Choroid plexus epithelial cell (primary cell): ENCODE measurements around the gene NANOS3.

Experiments
- DNase-seq: peaks from one replicate; pipeline ENCODE4 v3.0.0-alpha.2; 2010; ENCODE audit warnings: low read depth
- H3K4me3 ChIP-seq: 2 replicates; pipeline ENCODE4 v1.5.1; 2011; ENCODE audit warnings: low read depth, mild to moderate bottlenecking, control low read depth, low read length, moderate library complexity
- TF ChIP-seq, protein P1 (sequence below): conservative IDR thresholded peaks from 2 replicates; pipeline ENCODE4 v1.5.1; 2011; ENCODE audit warnings: low read depth, mild to moderate bottlenecking, control low read depth, inconsistent platforms, low read length, moderate library complexity

Gene NANOS3

DNA sequence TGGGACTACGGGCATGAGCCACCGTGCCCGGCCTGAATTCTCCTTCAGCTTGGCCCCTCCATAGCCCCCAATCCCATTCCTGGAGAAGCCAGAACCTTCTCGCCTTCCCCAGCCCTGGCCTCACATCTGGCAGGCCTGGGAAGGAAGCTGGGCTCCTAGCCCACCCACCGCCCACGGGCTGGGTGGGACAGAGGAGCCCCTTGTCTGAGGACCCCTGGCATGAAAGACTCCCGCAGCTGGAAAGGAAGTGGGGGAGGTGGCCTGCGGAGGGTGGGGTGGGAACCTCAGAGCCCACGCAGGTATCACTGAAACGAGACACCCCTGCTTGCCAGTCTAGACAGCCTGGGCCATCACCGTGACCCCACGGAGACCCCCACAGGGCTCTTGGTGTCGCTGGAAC lies 7.7 kb upstream of the NANOS3 start:
- TF ChIP-seq, protein P1, sequence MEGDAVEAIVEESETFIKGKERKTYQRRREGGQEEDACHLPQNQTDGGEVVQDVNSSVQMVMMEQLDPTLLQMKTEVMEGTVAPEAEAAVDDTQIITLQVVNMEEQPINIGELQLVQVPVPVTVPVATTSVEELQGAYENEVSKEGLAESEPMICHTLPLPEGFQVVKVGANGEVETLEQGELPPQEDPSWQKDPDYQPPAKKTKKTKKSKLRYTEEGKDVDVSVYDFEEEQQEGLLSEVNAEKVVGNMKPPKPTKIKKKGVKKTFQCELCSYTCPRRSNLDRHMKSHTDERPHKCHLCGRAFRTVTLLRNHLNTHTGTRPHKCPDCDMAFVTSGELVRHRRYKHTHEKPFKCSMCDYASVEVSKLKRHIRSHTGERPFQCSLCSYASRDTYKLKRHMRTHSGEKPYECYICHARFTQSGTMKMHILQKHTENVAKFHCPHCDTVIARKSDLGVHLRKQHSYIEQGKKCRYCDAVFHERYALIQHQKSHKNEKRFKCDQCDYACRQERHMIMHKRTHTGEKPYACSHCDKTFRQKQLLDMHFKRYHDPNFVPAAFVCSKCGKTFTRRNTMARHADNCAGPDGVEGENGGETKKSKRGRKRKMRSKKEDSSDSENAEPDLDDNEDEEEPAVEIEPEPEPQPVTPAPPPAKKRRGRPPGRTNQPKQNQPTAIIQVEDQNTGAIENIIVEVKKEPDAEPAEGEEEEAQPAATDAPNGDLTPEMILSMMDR = no peak
- DNase-seq = no peak
- H3K4me3 ChIP-seq = no peak overlapping the region

DNA sequence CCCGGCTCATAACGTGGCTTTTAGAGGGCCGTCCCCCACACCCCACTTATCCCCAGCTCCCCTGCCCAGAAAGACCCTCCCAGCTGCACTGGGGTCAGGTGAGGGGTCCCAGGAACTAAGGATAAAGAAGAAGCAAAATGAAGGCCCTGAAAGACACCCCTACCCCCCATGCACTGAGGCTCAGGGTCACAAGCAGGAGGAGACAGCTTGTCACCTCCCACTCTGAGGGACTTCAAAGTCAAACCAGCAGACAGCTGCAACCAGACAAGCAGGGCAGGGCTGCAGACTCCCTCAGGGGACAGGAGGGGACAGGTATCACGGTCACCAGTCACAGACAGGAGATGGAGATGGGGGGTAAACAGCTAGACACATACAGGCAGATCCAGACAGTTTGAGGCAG lies 6.1 kb upstream of the NANOS3 start:
- H3K4me3 ChIP-seq = no peak overlapping the region
- DNase-seq = no peak
- TF ChIP-seq, protein P1 = no peak

DNA sequence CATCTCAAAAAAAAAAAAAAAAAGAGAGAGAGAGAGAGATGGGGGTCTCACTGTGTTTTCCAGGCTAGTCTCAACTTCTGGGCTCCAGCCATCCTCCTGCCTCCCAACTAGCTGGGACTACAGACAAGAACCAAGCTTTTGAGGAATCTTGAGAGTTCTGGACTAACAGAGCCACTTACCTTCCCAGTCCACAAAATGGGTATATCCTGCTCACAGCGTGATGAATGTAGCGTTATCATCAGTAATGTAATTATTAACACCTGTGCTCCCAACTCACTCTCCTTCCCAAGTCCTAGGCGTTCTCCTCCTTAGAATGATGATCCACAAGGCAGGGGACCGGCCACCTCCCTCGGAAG lies 4.6 kb upstream of the NANOS3 start:
- TF ChIP-seq, protein P1 = no peak
- no peak for DNase-seq
- no peak overlapping the region for H3K4me3 ChIP-seq

DNA sequence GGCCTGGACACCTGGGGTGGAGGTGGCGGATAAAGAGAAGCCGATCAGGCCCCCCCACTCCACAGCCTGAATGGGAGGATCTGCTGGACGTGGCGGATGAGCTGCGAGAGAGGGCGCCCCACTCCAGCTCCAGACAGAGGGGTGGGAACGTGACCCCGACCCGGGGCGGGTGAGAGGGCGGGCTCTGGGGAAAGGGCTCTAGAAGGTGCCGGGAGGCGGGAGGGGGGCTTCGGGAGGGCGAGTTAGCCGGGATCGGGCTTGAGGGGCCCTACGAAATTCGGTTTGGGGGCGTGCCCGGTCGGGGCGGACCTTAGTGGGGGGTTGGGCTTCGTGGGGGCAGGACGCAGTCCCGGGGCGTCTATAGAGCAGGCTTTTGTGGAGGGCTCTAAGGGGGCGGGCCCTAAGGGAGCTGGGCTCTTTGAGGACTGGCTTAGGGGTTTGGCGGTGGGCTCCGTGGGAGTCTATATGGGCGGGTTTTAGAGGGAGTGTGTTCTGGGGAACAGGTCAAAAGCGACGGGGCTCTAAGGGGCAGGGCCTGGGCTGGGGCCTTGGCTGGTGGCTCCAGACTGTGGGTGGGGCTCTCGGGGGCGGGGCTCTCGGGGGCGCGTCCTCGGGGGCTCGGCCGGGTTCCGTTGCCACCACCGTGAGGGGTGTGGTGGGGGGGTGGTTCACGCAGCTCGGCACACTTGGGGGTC lies 4.1 kb upstream of the NANOS3 start:
- TF ChIP-seq, protein P1 = peak; percentile 44
- DNase-seq = no peak
- peak overlapping the region; percentile 47 for H3K4me3 ChIP-seq

DNA sequence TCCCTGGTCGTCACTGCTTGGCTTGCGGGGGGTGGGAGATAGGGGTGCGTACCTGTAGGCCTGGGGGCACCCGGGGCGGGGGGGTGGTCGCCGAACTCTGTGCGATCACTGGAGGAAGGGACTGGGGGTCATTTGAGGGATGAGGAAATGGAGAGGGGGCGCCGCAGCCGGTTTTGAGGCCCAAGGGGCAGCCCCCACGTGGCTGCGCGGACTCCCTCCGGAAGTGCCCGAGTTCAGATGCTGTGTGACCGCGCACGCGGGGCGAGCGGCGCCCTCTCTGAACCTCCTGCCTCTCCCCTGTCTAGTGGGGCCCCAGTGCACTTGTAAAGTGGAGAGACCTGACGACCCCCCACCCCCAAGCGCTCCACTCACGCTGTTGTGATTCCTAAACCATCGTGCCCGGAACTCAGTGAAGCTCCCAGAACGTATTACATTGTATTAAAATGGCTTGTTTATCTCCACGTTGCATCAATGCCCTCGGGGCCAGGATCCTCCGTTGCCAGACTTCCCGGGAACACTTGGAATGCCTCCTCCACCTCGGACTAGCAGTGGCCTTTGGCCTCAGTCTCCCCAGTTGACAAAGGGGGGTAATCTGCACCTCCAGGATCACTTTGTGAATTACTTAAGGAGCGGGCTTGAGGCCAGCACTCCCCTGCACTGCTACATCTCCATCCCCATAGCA lies 3.0 kb upstream of the NANOS3 start:
- no peak overlapping the region for H3K4me3 ChIP-seq
- no peak for DNase-seq
- TF ChIP-seq, protein P1 = no peak

DNA sequence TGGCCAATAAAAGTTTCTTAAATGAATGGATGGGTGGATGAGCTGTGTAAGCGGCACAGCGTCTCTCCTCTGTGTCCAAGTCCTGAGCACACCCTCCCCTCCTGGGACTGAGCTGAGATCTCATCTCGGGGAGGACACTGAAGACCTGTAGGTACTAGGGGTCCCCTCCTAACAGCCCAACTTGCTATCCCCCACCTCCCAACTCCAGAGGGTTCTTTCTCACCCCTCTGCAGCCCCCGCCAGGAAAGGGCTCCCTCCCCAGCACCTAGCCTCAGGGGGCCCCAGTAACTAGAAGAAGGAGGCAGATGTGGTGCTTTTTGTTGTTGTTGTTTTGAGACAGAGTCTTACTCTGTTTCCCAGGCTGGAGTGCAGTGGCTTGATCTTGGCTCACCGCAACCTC lies 1.1 kb upstream of the NANOS3 start:
- TF ChIP-seq, protein P1 = no peak
- no peak overlapping the region for H3K4me3 ChIP-seq
- DNase-seq = no peak

DNA sequence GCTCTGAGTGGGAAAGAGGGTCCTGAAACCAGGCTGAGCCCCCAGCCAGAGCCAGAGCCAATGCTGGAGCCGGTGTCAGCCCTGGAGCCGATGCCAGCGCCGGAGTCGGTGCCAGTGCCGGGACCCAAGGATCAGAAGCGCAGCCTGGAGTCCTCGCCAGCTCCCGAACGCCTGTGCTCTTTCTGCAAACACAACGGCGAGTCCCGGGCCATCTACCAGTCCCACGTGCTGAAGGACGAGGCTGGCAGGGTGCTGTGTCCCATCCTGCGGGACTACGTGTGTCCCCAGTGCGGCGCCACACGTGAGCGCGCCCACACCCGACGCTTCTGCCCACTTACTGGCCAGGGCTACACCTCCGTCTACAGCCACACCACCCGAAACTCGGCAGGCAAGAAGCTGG lies 369 bp downstream of the NANOS3 start:
- DNase-seq = no peak
- TF ChIP-seq, protein P1 = no peak
- no peak overlapping the region for H3K4me3 ChIP-seq
